Neural cell (in vitro differentiated cells): ENCODE measurements around the gene MAP10.

Experiments used
- CTCF ChIP-seq: fragments of 450-650 bp; IDR thresholded peaks from 2 replicates; pipeline ENCODE4 v1.5.1; 2014; ENCODE audit warnings: antibody characterized with exemption, mild to moderate bottlenecking, moderate library complexity; ENCODE audit not compliant: poor library complexity, severe bottlenecking
- EP300 ChIP-seq: fragments of 450-650 bp; conservative IDR thresholded peaks from 2 replicates; pipeline ENCODE4 v1.6.1; 2014; ENCODE audit warnings: antibody characterized with exemption, mild to moderate bottlenecking, moderate library complexity; ENCODE audit not compliant: poor library complexity, severe bottlenecking
- EZH2 ChIP-seq: fragments of 200-600, 300-800 bp; shearing (Covaris generic), sonication (generic); IDR thresholded peaks from 2 replicates; pipeline ENCODE4 v1.6.1; 2014; ENCODE audit warnings: antibody characterized with exemption, low read length, borderline replicate concordance, mild to moderate bottlenecking; ENCODE audit not compliant: insufficient read depth, poor library complexity, severe bottlenecking
- MXI1 ChIP-seq: fragments of 450-650 bp; conservative IDR thresholded peaks from 2 replicates; pipeline ENCODE4 v1.6.1; 2014; ENCODE audit warnings: antibody characterized with exemption, mild to moderate bottlenecking; ENCODE audit not compliant: poor library complexity, severe bottlenecking
- POLR2AphosphoS5 ChIP-seq: IDR thresholded peaks from 2 replicates; pipeline ENCODE4 v1.6.1; 2012
- REST ChIP-seq: IDR thresholded peaks from 2 replicates; pipeline ENCODE4 v1.6.1; 2012; ENCODE audit warnings: borderline replicate concordance
- SMC3 ChIP-seq: fragments of 450-650 bp; conservative IDR thresholded peaks from 2 replicates; pipeline ENCODE4 v1.6.1; 2014; ENCODE audit warnings: antibody characterized with exemption, mild to moderate bottlenecking, moderate library complexity; ENCODE audit not compliant: poor library complexity
- TAF1 ChIP-seq: IDR thresholded peaks from 2 replicates; pipeline ENCODE4 v1.6.1; 2012; ENCODE audit warnings: low read depth

- no peak for TF ChIP-seq CTCF
- no peak for TF ChIP-seq TAF1
- no peak for TF ChIP-seq EP300
- TF ChIP-seq POLR2AphosphoS5, result no peak
- TF ChIP-seq EZH2, result no peak
- no peak for TF ChIP-seq SMC3
- TF ChIP-seq REST, result no peak
- no peak for TF ChIP-seq MXI1
These were observed 31.9 kb downstream of the MAP10 start for GRCh38 chr1:232837087-232837486.
